ENCODE measurements around the gene AFF1.
"Not testable (repeated sequence)": the region's sequence is repeated elsewhere in the genome, so short reads cannot be mapped to it uniquely, and the experiment has no call there.

AFF1 gene

DNA sequence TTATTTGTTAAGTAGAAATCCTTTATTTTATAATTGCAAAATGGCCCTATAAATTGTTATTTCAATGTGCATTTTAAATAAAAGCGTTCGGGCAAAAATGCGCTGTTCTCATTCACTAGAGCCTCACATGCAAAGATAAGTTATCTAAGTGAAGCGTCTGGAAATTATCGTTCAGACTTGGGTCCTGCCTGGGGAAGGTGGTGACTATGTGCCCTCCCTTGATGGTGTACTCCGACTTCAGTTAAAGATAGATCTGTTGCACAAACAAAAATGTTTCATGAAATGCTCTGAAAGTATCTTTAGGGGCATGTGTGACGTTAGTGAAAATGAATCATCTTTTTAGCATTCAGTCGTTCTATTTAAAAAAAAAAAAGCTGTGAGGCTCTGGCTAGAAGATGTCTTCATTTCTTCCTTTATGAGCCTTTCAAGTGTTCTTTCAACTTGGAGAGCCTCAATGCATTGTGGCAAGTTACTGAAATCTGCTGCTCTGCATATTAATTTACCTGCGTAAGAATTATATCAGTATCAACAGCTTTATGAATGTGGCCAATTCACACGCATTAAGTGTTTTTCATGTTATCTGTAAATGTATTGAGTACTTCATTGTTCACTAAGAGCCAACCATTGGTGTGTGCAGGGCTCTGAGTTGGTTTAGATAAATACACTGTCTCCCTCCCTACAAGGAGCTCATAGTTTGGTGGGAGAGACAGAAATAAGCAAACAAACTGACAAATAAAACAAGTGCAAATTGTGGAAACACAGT is 83.0 kb downstream of the AFF1 start:
- DNase-seq: no peak

DNA sequence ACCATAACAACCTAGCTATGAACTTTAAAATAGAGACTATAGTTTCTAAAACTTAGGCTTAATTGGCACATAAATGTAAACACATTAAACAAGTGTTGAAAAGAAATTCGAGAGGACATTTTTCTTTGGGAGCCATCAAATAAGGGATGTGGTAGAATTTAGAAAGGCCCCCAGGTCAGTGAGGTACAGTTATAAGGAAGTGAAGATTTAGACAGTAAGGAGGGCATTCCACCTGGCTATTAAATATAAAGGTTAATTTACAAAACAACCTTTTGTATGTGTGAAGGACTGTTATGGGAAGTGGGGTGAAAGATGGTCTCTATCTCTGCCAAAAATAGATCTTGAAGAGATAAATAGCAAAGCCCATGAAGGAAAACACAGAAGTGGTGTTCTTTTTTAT is 83.9 kb downstream of the AFF1 start:
- DNase-seq: no peak

DNA sequence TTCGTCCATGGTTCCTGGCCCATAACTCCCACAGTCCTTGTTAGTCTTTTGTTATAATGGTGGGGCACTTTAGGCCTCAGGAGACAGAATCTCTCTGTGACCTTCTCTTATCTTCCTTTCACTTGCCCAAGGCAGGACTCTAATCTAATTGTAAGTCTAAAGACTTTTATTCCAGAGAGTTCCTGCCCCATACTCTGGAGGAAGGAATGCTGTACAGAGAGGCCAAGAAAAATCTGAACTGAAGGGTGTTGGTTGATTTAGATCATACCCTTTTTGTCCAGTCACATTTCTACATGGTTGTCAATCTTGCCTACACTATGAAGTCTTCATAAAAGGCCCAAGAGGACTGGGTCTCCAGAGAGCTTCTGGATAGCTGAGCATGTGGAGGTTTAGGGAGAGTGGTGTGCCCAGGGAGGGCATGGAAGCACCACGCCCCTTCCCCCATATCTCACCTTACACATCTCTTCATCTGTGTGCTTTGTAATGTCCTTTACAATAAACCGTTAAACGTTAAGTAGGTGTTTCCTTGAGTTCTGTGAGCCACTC is 84.5 kb downstream of the AFF1 start:
- DNase-seq: no peak

DNA sequence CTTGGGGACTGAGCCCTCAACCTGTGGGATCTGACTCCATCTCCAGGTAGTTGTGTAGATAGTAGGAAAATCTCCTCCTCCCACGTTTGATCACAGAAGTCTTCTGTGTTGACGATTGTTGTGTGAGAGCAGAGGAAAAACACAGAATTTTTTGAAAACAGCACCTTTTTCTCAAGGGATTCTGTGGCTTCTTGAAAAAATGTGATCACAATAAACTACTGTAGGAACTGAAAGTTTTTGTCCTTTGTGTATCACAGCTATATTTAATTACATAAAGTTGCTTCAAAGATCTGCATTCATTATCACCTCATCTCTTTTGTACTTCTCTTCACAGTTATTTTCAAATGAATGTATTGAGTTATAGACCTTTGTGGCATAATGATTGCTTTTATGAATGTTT is 85.1 kb downstream of the AFF1 start:
- no peak for DNase-seq

DNA sequence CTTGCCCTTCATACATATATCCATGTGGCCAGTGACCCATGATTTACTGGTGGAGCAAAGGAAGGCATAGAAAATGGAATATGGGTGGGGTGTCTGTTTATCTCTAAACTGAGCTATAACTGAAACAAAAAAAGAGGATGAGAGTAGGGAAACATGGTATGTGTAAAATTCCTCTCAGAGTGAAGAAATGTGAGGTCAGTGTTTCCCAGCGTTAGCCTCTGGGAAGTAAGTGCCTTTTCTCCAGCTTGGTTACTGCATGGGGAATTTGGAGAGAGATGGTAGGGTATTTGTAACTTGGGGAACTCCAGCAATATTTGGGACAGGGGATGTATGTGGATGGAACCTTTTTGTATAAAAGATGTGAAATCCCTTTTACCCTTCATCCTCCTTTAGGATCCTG is 89.4 kb downstream of the AFF1 start:
- no peak for DNase-seq

DNA sequence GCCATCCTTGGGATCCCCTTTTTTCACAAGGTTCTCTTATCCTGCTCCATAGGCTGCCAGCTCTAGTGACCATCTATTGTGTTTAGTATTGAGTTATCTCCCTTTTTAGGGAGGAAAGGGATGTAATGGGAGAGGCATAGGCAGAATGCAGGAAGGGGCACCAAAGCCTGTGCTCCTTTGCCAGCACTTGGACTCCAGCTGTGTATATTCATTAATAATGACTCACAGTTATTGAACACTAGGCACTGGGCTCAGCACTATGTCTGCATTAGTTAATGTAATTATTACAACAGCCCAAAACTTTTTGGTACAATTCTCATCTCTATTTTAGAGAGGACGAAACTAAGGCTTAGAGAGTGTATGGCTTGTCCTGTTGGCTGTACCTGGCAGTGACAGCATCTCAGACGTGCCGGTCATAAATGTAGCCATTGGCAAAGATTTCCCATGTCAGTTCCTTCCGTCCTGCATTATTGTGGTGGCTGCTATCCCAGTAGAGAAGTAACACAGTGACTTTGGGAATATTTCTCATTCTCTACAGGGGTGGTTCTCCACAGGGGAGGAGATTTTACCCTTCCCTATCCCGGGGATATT is 90.3 kb downstream of the AFF1 start:
- no peak for DNase-seq

DNA sequence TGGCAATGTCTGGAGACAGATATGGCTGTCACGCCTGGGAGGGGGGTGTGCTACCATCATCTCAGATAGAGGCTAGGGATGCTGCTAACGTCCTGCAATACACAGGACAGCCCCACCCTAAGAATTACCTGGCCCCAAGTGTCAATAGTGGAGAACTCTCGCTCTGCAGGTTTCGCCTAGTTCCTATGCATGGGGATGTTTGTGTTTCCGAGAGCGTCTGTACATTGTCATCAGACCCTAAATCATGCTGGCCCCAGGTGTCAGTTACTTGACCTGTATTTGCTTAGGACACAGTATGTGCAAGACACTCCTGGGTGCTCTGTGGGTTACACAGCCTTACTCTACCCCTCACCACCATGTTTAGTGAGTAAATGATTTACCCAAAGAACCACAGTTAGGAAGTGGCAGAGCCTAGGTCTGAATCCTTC is 90.8 kb downstream of the AFF1 start:
- no peak for DNase-seq

DNA sequence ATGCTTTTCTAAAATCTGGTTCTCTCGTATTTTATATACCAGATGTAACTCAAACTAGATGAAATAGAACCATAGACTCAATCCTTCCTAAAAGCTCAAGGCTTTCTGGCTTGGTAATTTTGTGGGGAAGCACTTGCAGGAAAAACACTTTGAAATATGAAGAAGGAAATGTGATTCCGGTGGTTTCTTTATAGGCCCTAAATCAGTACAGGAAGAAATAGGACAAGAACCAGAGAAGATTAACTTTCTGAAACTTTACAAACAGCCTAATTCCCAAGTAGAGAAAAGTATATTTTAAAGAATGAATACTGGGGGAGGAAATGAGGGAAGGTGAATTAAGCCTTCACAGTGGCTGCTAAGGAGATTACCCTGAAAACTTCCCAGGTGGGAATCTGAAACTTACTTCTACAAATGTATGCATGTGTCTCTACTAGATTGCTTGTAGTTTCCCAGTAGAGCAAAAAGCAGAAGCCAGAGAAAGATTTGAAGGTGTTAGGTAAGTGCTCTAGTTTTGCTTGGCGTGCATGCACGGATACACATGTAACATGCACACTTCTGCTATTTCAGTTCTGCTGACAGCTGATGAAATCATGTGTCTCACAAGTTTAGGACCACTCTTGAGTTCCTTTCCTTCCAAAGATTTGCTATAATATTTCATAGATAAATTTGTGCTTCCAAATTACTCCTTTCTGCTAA is 92.1 kb downstream of the AFF1 start:
- no peak for DNase-seq

DNA sequence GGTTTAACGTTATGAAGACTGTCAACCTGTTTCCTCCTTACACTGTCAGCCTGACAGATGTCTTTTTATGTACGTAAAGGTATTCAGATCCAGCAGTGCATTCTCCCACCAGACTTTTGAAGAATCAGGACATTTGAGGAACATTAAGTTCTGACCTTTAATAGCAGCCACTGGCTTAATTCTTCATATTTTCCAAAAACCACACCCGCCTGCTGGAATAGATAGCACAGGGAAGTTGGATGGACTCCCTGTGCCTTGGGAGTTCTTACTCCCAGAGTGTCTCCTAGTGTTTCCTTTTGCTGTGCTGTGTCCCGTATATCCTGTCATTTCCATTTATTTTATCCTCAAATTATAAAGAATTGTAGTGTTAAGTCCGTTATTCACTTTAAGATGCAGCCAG is 94.5 kb downstream of the AFF1 start:
- DNase-seq: no peak

DNA sequence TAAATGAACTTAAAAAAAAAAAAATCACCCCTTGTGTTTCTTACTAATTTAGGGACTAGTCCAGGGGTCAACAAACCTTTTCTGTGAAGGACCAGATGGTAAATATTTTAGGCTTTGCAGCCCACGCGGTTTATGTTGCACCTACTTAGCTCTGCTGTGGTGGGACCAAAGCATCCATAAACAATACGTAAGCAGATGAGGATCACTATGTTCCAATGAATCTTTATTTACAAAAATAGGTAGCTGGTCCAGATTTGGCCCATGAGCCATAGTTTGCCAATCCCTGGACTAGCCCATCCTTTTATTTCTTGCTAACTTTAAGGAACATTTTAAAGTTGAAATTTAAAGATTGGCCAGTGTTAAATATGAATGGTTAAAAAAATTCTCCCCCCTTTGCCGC is 95.3 kb downstream of the AFF1 start:
- no peak for DNase-seq

DNA sequence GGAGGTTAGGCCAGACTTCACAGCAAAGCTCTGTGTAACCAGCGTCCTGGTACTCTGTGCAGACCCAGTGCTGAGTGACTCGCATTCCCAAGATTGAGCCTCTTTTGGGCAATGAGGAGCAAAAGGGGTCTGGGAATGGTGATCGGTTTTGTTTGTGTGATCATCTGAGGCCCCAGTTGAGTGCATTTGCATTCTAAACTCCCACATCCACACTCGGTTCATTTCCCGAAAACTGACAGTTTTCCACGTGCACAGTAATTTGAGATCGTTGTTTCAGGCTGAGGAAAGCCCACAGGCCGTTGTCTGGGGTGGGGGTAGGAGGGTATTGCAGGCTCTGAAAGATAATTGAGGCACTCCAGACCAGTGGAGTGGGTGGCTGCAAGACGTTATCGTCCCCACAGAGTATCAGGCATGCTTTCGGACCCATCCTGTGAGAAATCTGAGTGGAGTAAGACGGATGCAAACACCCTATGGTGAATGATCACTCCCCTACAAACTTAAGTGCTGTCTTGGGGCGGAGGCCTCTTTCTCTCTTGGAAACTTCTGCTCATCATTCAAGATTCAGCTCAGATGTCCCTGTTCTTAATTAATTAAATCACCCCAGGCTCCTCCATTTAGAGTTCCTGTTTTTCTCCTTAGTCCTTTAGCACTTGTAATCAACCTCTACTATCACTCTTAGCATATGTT is 96.1 kb downstream of the AFF1 start:
- no peak for DNase-seq

DNA sequence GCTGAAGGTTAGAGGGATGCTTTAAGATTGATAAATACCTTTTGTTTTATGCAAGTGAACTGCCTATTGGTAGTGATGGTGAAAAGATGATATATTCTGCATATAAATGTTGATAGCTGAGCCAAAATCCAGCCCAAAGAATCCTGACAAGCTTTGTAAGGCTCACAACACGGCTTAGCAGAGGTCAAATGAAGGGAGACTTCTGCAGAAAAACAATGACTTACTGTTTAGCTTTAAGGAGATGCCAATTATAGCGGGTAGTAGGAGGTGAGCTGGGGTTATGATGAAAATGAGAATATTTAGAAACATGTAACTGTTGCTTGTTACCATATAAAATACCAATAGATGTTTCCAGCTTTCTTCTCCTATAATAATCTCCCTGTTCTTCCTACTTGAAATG is 97.1 kb downstream of the AFF1 start:
- no peak for DNase-seq

DNA sequence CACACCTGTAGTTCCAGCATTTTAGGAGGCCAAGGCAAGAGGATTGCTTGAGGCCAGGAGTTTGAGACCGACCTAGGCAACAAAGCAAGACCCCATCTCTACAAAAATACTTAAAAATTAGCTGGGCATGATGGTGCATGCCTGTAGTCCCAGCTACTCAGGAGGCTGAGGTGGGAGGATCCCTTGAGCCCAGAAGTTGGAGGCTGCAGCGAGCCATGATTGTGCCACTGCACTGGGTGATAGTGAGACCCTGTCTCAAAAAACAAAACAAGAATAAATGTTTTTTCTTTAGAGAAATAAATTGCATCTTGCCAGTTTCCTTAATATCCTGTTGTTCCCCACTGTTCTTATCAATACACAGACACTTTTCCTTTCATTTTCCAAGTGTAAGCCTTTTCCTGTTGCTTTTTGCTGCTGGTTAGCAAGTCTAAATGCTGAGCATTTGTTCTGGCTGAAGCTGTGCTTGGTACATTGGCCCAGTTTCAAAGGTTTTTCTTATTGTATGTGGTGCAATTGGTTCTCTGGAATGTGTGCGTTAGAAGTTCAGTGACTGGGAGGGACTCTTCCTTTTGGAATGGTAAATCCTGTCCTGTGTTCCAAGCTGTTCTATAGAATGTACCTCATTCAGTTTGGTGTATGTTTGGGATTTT is 98.2 kb downstream of the AFF1 start:
- no peak for DNase-seq

DNA sequence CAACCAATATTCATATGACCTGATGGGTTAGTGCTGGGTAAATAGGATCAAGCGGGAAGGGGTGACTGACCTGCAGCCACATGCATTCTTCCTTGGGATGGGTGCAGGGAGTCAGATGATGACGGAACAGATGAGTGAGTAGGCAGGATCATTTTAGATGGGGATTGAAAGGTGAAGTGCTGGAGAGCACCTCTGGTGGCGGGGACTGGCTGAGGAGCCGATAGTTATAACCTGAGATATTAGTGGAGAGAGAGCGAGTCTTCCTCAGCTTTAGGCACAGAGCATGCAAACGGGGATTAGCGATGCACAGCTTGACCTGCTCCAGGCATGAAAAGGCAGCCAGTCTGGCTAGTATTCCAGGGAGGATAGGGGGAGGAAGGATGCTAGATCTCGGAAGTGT is 99.1 kb downstream of the AFF1 start:
- no peak for DNase-seq

DNA sequence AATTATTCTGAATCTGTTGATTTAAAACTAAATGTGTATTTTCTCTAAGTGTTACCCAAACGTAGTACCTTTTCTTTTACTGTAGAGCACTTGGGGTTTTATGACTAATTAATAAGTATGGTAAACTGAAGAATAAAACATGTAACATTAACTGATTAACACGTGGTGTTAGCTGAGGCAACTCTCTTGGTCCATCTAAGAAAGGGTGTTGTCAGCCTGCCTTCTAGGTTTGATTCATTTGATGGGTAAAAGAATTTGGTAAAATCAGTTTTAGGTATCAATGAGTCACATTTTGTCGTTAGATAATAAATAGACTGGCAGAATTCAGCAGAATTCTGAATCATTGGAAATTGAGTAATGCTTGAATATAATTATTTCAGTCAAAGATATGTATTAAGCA is 99.7 kb downstream of the AFF1 start:
- DNase-seq: no peak

DNA sequence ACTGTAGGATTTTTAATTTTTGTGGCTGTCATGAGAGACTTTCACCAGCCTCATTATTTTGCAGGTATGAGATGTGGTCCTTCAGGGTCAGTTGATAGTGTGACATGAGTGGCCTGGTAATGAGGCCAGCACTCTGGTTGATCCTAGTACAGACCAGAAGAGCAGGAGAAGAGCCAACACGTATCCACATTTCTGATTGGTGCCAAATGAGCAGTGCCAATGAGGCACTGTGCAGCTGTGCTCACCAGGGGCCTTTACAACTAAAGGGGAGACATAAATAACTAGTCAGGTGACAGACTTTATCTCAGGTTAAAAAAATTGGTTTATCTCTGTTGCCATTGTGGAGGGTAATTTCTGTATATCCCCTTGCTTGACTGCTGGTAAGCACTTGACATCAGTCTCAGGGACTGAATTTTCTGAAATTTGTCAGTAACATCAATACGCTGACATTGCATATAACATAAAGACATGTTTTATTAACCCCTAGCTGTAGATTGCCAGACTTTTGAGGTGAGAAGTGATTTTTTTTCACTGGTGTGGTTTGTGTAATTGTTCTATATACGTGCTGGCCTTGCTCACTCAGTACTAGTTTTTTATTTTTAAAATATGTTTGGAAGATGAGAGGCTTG is 101.2 kb downstream of the AFF1 start:
- DNase-seq: no peak

DNA sequence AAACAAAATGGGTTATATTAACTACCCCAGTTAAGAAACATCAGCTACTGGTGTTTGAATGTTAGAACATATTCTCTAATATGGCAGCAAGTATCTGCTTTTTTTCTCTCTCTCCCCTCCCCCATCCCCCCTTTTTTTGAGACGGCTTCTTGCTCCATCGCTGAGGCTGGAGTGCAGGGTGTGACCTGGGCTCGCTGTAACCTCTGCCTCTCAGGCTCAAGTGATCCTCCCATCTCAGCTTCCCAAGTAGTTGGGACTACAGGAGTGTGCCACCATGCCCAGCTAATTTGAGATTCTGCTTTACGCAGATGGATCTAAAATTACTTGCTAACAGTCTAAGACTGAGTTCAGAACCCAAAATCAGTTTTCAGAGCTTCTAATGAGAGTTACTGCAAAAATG is 101.9 kb downstream of the AFF1 start:
- DNase-seq: no peak

DNA sequence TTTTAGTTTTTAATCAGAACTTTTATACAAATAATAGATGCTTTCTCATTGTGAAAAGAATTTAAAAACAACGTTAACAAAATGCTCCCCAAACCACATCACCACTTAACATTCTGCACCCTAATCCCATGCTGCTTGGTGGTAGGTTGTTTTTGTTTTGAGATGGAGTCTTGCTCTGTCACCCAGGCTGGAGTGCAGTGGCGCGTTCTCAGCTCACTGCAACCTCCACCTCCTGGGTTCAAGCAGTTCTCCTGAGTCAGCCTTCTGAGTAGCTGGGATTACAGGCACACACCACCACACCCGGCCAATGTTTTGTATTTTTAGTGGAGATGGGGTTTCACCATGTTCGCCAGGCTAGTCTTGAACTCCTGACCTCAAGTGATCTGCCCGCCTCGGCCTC is 102.4 kb downstream of the AFF1 start:
- not testable (repeated sequence) for DNase-seq

DNA sequence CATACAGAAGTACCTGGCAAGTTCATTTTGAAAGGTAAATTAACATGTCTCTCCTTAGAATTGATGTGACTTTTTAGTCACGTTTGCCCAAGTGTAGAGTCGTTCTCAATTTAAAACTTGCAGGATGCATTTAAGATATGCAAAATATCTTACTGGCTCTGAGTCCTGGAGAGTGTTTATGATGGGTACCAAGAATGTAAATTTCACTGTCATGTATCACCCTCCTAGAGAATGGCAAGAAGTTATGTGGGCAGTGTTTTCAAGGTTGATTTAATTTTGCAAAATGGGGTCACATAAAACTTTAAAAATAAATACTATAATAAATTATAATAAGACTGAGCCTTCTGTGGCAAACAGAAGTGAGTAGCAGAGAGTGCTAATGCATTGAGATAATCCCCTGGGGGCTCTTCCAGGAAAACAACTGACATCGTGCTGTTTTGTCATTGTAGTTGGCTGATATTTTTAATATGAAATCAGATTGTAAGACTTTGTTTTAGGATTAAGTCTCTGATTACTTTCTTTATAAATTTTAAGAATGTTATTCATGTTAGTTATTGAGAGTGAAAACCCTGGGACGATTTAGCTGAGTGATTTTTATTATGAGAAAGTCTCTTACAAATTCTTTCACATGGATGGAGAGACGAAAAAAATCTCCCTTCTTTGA is 103.0 kb downstream of the AFF1 start:
- no peak for DNase-seq

DNA sequence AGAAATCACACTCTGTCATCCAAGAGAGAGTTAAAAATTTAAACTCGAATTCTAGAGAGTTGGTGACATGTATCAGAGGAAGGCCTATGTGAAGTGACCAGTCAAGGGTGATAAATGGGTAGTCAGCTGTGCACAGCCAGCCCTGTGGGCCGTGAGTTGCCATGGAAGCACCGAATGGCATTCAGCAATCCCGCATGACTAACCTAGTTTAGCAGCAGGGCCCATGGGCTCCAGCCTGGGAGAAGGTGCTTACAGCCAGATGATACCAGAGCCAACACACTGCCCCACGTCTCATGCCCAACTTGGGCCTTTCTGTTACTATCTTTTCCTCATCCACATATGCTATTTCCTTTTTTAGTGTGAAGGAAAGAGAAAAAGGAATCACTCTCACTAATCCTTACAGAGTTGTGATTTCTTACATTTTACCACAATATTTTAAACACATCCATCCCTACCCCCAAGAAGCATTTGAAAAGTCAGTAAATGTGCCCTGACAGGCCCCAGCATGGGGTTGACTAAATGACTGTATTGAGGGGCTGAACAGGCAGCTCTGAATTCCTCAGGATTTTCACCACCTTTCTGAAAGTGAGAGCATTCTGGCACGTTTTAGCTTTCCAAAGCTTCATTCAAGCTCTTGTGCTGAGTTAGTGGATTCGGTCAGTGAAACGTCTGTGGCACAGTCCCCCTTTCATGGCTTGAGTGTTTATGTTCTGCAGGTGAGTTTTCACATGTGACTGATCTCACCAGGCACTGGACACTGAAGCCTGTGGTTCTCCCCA is 104.2 kb downstream of the AFF1 start:
- no peak for DNase-seq

DNA sequence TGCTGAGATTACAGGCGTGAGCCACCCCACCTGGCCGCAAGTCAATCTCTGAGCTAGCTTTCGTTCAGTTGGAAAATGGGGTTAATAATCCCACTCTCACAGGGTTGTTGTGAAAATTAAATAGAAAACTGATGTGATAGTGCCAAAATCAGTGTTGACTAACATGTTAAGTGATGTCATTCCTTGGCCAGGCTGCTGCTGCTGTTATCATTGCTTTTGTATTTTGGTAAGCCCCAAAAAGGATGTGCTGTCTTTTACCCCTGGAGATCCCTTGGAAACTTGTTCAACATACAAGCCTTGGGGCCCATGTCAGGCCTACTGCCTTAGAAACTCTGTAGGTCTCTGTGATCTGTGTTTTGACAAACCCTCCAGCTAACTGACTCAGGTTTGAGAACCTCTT is 106.3 kb downstream of the AFF1 start:
- no peak for DNase-seq

Measured in NCI-H1105 (cell line).